Measurements from ENCODE around the gene CRYBG1.

Gene CRYBG1

GRCh38 chr6:106324726-106325335 is 35.7 kb upstream of the CRYBG1 start:
- Histone ChIP-seq H3K36me3 (replicated peaks; ENCODE audit: insufficient read depth, low read length) (no peaks in the 10 kb centered on the region), H3K79me2 (ENCODE audit: low read length) (peaks cover 53% of the 10 kb centered on the region), H2AFZ (ENCODE audit: low read length) (peak overlapping the region; percentile 83), H3K27me3 (replicated peaks; ENCODE audit: insufficient read depth, low read length) (no peaks in the 10 kb centered on the region), H3K9ac (ENCODE audit: low read length) (peak overlapping the region; percentile 88), H3K9me2 (replicated peaks; ENCODE audit: insufficient read depth, low read length) (no peaks in the 10 kb centered on the region), H3K4me3 (ENCODE audit: low read length) (peak overlapping the region; percentile 87), H3K4me1 (ENCODE audit: low read length) (peaks cover 9% of the 10 kb centered on the region; the same call in 1 of the 2 replicates), H4K20me1 (ENCODE audit: insufficient read depth, low read length) (no peaks in the 10 kb centered on the region), H3K4me2 (ENCODE audit: low read depth, low read length) (peak overlapping the region; percentile 63), H3F3A (ENCODE audit: insufficient read depth, low read length) (peaks cover 8% of the 10 kb centered on the region), H3K27ac (ENCODE audit: low read length) (peak overlapping the region; percentile 91), H3K9me3 (replicated peaks; ENCODE audit: insufficient read depth, low read length) (no peaks in the 10 kb centered on the region)
- TF ChIP-seq EZH2 (optimal IDR thresholded peaks at IDR 0.05; ENCODE audit: low read depth, low read length) (no peak), EZH2phosphoT487 (IDR thresholded peaks at IDR 0.05; ENCODE audit: low read length) (no peak)
- TF ChIP-seq, protein P1, sequence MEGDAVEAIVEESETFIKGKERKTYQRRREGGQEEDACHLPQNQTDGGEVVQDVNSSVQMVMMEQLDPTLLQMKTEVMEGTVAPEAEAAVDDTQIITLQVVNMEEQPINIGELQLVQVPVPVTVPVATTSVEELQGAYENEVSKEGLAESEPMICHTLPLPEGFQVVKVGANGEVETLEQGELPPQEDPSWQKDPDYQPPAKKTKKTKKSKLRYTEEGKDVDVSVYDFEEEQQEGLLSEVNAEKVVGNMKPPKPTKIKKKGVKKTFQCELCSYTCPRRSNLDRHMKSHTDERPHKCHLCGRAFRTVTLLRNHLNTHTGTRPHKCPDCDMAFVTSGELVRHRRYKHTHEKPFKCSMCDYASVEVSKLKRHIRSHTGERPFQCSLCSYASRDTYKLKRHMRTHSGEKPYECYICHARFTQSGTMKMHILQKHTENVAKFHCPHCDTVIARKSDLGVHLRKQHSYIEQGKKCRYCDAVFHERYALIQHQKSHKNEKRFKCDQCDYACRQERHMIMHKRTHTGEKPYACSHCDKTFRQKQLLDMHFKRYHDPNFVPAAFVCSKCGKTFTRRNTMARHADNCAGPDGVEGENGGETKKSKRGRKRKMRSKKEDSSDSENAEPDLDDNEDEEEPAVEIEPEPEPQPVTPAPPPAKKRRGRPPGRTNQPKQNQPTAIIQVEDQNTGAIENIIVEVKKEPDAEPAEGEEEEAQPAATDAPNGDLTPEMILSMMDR (IDR thresholded peaks at IDR 0.05; ENCODE audit: low read length): no peak
- no peak for DNase-seq

DNA sequence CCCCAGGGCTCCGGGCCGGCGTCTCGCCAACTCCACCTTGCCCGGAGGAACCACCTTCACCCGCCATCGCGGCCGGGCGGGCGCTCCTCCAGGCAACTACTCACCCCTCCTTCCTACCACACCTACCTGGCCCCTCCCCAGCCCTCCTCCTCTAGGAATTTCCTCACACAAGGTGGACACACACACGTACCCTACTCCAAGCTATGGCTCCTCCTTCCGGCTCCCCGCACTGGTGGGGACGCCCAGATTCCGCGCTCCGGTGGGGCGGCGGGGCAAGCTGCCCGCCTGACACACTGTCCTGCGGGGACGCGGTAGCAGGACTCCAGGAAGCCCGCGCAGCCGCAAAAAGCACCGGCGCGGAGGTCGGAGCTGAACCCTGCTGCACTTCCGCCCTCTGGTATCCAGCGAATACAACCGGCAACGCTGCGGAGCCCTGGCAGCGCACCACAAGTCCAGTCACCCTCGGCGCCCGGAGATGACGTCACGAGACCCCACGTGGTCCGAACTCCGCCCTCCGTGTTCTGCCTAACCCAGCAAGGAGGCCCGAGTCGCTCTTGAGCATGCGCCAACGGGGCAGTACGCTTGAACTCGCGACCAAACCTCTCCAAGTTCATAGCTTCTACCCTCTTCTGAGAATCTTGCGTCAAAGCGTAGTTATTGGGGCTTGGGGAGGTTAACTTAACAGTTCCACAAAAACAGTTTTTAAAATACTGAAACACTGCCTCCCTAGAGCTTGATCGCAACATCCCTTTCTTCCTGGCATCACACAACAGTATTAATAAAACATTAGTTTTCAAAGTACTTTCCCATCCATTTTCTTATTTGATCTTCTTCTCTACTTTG is 35.0 kb upstream of the CRYBG1 start, which contains the start of gene ATG5:
ATG5 (minus strand) TSS at position 425 of the 843 bp plus-strand sequence. CDS start 9,552 bp downstream, outside the sequence.
- H3K9me3 ChIP-seq (replicated peaks; ENCODE audit: insufficient read depth, low read length): no peaks in the 10 kb centered on the region
- peaks cover 8% of the 10 kb centered on the region for H3F3A ChIP-seq (ENCODE audit: insufficient read depth, low read length)
- peak; percentile 99 for DNase-seq
- H4K20me1 ChIP-seq (ENCODE audit: insufficient read depth, low read length): no peaks in the 10 kb centered on the region
- H3K36me3 ChIP-seq (replicated peaks; ENCODE audit: insufficient read depth, low read length): no peaks in the 10 kb centered on the region
- no peaks in the 10 kb centered on the region for H3K9me2 ChIP-seq (replicated peaks; ENCODE audit: insufficient read depth, low read length)
- H3K4me3 ChIP-seq (ENCODE audit: low read length): peak within 1 kb of the TSS; percentile 87
- peaks cover 9% of the 10 kb centered on the region; the same call in 1 of the 2 replicates for H3K4me1 ChIP-seq (ENCODE audit: low read length)
- no peaks in the 10 kb centered on the region for H3K27me3 ChIP-seq (replicated peaks; ENCODE audit: insufficient read depth, low read length)
- peaks cover 46% of the 10 kb centered on the region for H3K79me2 ChIP-seq (ENCODE audit: low read length)
- peak within 1 kb of the TSS; percentile 83 for H2AFZ ChIP-seq (ENCODE audit: low read length)
- TF ChIP-seq, protein P1 (IDR thresholded peaks at IDR 0.05; ENCODE audit: low read length): no peak
- TF ChIP-seq EZH2phosphoT487 (IDR thresholded peaks at IDR 0.05; ENCODE audit: low read length): no peak
- TF ChIP-seq EZH2 (optimal IDR thresholded peaks at IDR 0.05; ENCODE audit: low read depth, low read length): no peak
- H3K4me2 ChIP-seq (ENCODE audit: low read depth, low read length): peak within 1 kb of the TSS; percentile 63
- H3K27ac ChIP-seq (ENCODE audit: low read length): peak within 1 kb of the TSS; percentile 91
- peak within 1 kb of the TSS; percentile 88 for H3K9ac ChIP-seq (ENCODE audit: low read length)

DNA sequence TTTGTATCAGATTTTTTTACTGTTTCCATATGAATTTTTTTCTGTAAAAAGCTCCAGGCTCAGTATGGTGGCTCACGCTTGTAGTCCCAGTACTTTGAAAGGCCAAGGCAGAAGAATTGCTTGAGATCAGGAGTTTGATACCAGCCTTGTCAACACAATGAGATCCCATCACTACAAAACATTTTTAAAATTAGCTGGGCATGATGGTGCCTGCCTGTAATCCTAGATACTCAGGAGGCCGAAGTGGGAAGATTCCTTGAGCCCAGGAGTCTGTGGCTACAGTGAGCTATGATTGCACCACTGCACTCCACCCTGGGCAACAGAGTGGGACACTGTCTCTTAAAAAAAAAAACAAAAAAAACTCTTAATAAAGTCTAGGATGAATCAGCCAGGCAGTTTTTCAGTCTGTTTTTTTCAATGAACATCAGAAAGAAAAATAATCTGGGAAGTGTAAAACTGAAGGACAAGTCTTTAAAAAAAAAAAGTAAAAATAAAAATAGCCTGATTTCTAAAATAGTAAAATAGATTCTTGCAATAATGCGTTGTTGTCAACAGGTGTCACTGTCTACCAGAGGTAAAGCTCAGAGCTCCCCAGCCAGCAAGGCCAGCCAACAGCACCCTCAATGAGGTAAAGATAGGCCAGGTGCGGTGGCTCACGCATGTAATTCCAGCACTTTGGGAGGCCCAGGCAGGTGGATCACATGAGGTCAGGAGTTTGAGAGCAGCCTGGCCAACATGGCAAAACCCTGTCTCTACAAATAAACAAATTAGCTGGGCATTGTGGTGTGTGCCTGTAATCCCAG is 25.7 kb upstream of the CRYBG1 start:
- peak; percentile 70 for DNase-seq
- Histone ChIP-seq H3K27ac (ENCODE audit: low read length) (no peak overlapping the region), H3K9ac (ENCODE audit: low read length) (no peak overlapping the region), H4K20me1 (ENCODE audit: insufficient read depth, low read length) (no peaks in the 10 kb centered on the region), H3K4me1 (ENCODE audit: low read length) (no peaks in the 10 kb centered on the region), H3K4me3 (ENCODE audit: low read length) (no peak overlapping the region), H3K27me3 (replicated peaks; ENCODE audit: insufficient read depth, low read length) (no peaks in the 10 kb centered on the region), H3K9me3 (replicated peaks; ENCODE audit: insufficient read depth, low read length) (no peaks in the 10 kb centered on the region), H3K36me3 (replicated peaks; ENCODE audit: insufficient read depth, low read length) (no peaks in the 10 kb centered on the region), H3K9me2 (replicated peaks; ENCODE audit: insufficient read depth, low read length) (no peaks in the 10 kb centered on the region), H3K4me2 (ENCODE audit: low read depth, low read length) (no peak overlapping the region), H3K79me2 (ENCODE audit: low read length) (no peaks in the 10 kb centered on the region), H2AFZ (ENCODE audit: low read length) (no peak overlapping the region), H3F3A (ENCODE audit: insufficient read depth, low read length) (no peaks in the 10 kb centered on the region)
- TF ChIP-seq, protein P1 (IDR thresholded peaks at IDR 0.05; ENCODE audit: low read length): peak; percentile 52
- no peak for TF ChIP-seq EZH2 (optimal IDR thresholded peaks at IDR 0.05; ENCODE audit: low read depth, low read length)
- no peak for TF ChIP-seq EZH2phosphoT487 (IDR thresholded peaks at IDR 0.05; ENCODE audit: low read length)
